RPMI7951 (cell line): Measurements from ENCODE around the gene DST. TPM values are rescaled to one million over a fixed set of nuclear protein-coding genes. Genes with fewer than 3 reads are reported as not detected.
A peak's percentile ranks its signal among the peaks of the same experiment; 100 is the strongest.

Source experiments
- DNase-seq: peaks from one replicate; pipeline ENCODE4 v3.0.0-alpha.2; 2012; ENCODE audit warnings: low read depth
- total RNA-seq: library from RNA; depleted of rRNA; stranded (reverse); fragments of >200 nt; shearing (Covaris generic); gene quantifications from 2 replicates; pipeline ENCODE4 v1.2.3, GENCODE V29; 2014

Gene DST
- total RNA-seq, 1 experiment from 2014 or later: 89.9 TPM

DNA sequence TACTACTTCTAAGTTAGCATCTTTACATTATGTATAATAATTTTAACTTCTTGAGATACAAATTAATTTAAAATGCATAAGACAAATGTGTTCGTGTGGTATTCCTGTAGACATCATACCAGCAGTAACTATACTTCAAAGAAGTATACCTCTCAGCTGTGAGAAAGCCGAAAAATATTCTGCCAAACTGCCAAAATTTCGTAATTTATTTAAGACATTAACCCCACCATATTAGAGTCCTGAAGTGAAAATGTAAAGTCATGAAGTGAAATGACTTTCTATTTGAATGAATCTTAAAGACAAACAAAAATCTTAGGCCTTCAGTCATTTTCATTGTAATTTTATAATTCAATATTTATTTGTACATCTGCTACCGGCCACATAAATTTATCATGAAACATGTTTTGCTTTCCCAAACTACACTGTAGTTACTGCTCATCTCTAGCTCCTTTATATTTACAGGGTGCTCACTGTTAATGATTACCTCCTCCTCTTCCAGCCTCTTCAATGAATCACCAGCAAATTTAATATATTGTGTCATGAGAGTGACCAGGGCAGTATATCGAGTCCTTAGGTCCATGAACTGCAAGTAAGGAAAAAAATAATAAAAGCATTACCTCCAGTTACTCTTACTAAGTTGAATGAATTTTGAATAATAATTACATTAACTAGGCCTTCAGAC lies 18.5 kb downstream of the DST start:
- no peak for DNase-seq

DNA sequence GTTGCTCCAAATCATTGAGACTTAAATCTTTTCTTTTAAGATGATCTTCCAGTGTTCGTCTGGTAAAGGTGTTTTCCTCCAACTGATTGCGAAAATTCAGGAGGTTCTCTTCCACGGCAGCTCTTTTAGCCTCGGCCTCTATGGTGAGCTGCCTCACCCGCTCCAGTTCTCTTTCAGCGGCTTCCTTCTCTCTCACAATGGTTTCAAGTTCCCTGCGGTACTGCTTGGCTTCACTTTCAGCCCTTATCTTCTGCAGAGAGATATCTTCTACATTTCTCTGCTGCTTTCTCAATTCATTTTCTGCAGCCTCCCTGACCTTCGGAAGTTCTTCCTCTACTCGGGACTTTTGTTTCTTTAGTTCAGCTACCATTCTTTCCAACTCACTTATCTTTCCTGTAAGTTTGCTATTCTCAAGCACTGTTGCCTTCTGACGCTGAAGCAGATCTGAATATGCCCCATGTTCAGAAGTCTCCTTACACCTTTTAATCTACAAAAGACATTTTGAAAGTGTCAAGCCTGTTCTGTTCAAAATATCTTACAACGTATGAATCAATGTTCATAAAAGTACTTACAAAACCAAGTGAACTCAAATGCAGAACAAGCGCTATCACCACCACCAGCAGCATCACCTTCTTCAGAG lies 22.3 kb downstream of the DST start:
- no peak for DNase-seq

DNA sequence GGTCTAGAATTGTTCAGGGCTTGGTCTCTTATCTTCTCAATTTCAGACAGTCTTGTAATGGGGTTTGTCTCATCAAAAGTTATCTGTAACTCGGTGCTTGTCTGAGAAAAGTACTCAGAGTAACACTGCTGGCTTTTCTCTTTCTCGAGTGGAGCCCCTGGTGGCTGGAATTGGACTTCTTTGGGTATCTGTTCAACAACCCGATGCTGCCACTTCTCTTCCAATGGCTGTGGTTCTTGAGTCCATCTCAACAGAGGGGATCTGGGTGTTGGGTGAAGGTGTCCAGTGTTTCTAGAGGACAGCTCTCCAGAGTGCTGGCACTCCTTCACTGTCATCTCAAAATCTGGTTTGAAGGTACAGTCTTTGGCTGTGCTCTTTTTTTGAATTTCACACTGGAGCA lies 24.6 kb downstream of the DST start:
- DNase-seq: no peak

GRCh38 chr6:56616967-56617366 lies 25.7 kb downstream of the DST start:
- no peak for DNase-seq

DNA sequence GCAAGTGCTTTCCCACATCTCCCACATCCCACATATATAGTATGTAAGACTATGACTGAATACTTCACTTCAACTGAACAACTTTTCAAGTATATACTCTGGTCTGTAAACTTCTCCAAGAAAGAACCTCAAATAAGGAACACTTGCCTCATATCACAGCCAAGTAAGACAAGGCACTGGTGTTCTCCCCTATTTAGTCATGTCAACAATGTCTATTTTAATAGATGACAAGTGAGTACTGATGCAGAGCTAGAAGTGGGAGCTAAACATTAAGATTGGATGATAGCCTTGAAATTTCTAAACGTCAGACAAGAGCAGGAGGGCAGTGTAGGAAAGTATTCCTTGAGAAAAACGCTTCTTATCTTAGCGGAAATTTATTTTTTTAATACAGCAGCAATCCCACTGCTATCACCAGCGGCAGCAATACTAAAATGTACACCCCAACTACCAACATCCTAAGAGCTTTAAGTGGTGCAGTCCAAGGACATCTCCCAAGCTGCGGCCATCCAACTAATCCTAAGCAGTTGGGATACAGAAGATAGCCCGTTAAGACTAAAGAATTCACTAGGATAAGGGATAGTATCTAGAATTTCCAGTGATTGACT lies 29.3 kb downstream of the DST start:
- DNase-seq: no peak

GRCh38 chr6:56608332-56608731 lies 34.4 kb downstream of the DST start:
- no peak for DNase-seq

DNA sequence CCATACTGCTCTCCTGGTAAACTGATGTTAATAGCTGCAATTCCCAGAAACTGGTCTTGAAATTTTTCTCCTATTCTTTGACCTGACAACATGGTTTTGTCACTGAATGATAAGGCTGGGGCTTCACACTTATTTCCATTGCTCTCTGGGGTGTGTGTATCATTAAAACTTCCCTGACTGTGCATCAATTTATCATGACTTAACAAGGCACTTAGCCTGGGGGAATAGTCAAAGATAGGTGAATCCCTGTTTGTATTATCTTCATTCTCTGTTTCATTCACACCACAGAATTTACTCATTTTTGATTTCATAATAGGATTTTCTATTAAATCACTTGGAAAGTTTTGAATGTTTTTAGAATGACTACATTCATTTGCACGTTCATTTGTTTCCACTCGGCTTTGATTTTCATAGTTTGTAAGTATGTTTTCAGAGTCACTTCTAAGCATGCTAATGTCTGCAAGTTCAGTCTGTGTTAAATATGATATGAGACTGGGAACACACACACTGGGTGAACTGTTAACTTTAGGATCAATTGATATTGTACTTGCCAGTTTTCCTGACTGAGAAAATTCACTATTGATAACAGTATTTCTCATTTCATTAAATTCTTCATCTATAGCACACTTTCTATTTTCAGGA lies 35.5 kb downstream of the DST start:
- no peak for DNase-seq

- DNase-seq: no peak
These were observed 37.3 kb downstream of the DST start for GRCh38 chr6:56605435-56605834.

- no peak for DNase-seq
These were observed 38.5 kb downstream of the DST start for GRCh38 chr6:56604186-56604585.

DNA sequence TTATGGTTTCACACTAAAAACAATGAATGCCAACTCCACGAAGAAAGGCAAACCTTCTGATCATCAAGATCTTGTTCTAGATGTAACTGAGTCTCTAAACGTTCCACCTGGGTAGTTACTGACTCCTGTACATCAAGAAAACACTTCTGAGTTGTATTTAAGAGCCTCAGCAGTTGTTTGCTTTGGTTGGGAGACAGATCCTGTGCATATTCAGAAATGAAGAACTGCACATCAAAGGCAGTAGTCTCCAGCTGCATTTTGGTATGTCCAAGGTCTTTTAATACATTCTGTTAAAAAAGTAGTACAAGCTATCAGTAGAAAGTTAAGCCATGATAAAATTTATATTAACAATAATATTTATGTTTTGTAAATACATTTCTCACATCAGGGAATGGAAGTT lies 41.3 kb downstream of the DST start:
- DNase-seq: no peak

- peak; percentile 43 for DNase-seq
These were observed 47.1 kb downstream of the DST start for GRCh38 chr6:56595490-56596122.

- no peak for DNase-seq
These were observed 48.0 kb downstream of the DST start for GRCh38 chr6:56594699-56595098.

DNA sequence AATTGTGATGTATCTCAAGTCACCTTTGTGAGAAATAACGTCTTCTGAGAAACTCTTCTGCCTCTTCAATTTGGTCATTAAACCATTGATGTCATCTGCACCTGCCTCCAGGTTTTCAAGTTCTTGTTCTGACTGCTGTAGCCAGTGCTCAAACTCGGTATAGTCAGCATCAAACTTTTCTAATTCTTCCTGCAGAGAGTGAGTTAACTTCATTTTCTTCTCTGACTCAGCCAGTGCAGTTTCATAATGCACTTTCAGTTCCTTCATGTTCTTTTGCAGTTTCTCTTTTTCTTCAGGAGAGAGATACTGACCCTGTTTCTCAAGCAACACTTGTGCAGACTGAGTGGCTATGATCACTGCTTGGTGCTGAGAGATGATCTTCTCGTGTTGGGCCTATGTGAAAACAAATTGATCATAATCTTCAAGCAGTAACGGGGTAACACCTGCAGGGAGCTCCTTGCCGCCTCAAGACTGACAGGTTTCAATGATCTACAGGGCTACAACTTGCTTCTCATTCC lies 48.8 kb downstream of the DST start:
- no peak for DNase-seq

DNA sequence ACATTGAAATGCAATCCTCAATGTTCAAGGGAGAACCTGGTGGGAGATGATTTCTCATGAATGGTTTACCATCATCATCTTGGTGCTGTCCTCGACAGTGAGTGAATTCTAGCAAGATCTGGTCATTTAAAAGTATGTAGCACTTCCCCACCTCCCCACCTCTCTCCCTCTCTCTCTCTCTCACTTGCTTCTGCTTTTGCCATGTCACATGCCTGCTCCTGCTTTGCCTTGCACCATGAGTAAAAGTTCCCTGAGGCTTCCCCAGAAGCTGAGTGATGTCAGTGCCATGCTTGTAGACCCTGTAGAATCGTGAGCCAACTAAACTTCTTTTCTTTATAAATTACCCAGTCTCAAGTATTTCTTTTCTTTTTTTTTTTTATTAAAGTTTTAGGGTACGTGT lies 60.5 kb downstream of the DST start:
- no peak for DNase-seq

- DNase-seq: no peak
These were observed 61.3 kb downstream of the DST start for GRCh38 chr6:56581296-56581925.

DNA sequence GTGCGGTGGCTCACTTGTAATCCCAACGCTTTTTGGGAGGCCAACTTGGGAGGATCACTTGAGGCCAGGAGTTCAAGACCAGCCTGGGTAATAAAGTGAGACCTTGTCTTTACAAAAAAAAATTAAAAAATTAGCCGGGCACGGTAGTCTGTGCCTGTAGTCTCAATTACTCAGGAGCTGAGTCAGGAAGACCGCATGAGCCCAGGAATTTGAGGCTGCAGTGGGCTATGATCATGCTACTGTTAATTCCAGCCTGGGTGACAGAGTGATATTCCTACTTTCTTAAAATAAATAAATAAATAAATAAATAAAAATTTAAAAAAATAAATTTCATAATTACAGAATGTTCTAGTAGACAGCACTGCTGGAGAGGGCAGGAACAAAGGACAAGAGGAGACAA lies 62.4 kb downstream of the DST start:
- no peak for DNase-seq

- DNase-seq: no peak
These were observed 63.4 kb downstream of the DST start for GRCh38 chr6:56579155-56579851.

- DNase-seq: no peak
These were observed 67.0 kb downstream of the DST start for GRCh38 chr6:56575736-56576135.

- no peak for DNase-seq
These were observed 68.4 kb downstream of the DST start for GRCh38 chr6:56574292-56574691.

DNA sequence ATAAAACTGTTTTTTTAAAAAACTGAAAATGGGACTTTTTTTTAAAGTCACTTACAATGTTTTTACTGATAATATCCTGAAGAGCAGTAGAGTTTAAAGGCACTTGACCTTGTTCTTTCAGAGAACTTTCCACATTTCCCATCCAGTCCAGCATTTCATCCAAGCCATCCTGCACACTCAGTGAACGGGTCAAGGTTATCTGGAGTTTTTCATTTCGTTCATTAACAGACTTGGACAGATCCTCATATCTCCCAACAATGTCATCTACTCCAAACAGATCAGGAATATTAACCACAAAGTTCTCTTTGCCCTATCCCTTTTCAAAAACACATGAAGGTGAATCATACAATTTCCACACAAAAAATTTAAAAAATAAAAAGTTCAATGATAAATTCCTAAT lies 69.1 kb downstream of the DST start:
- DNase-seq: no peak
